Measurements from ENCODE around the gene PURA. TPM values are rescaled to one million over a fixed set of nuclear protein-coding genes. Genes with fewer than 3 reads are reported as not detected.

Gene PURA
- total RNA-seq, 5 donors from 2014 or later (not counting 1 experiment from before 2014, with no cell fraction given) = 10.8 to 28.1 (median 25.3) TPM

- DNase-seq (no peak), ATAC-seq (replicated peaks in 1 of 4) (no peak)
- no CpG with 5 or more reads among the region's 1 CpG for WGBS (ENCODE audit: insufficient coverage)
- Histone ChIP-seq H3K36me3 (ENCODE audit: control insufficient read depth in 2 of 2, extremely low read depth in 1 of 2, insufficient read depth in 1 of 2, low read length in 1 of 2) (no peaks in the 10 kb centered on the region), H3K4me1 (ENCODE audit: control insufficient read depth in 1 of 2, extremely low read depth in 1 of 2, insufficient read depth in 2 of 2, low read length in 2 of 2) (peaks cover 26 to 32% of the 10 kb centered on the region in 2 experiments), H3K27me3 (replicated peaks in 1 of 2; ENCODE audit: control insufficient read depth in 2 of 2, extremely low read depth in 1 of 2, insufficient read depth in 2 of 2, low read length in 1 of 2) (peaks cover 3 to 8% of the 10 kb centered on the region in 2 experiments), H3K27ac (ENCODE audit: low read length) (peak overlapping the region; percentile 78), H3K4me3 (ENCODE audit: control insufficient read depth in 1 of 2, extremely low read depth in 1 of 2, low read length in 1 of 2) (peak overlapping the region; percentile 80 to 83), H3K9me3 (no peaks in the 10 kb centered on the region)
- Mint-ChIP-seq H3K4me3 (peak overlapping the region; percentile 90 to 93 (median 90)), H3K4me1 (peaks cover 62 to 70% (median 70%) of the 10 kb centered on the region in 3 donors), H3K27me3 (peaks cover 3 to 4% of the 10 kb centered on the region in 2 donors), H3K9me3 (no peaks in the 10 kb centered on the region), H3K27ac (peak overlapping the region; percentile 88 to 93), H3K36me3 (no peaks in the 10 kb centered on the region)
- POLR2A ChIA-PET = interaction anchor here (0.7 to 0.9 kb wide), 5 partner anchors 8 to 1540 kb away, joined by 3 to 6 read pairs (median 4); partner anchors contain the start of gene HSPA9 (in 1 of the 2)
- CTCF ChIA-PET = interaction anchor here in 1 of 2 donors (0.7 to 1.4 kb wide), 5 partner anchors 8 to 818 kb away, joined by 3 to 5 read pairs (median 3); no protein-coding TSS in a partner anchor
Observed at GRCh38 chr5:140115186-140115500, 1.2 kb downstream of the PURA start.

GRCh38 chr5:140116716-140117115 lies 2.8 kb downstream of the PURA start:
- H3K27me3 ChIP-seq (replicated peaks in 1 of 2; ENCODE audit: control insufficient read depth in 2 of 2, extremely low read depth in 1 of 2, insufficient read depth in 2 of 2, low read length in 1 of 2) = peaks cover 0 to 3% of the 10 kb centered on the region in 2 experiments
- no peaks in the 10 kb centered on the region for H3K9me3 Mint-ChIP-seq
- H3K4me1 Mint-ChIP-seq = peaks cover 58 to 67% (median 67%) of the 10 kb centered on the region in 3 donors
- H3K9me3 ChIP-seq = no peaks in the 10 kb centered on the region
- WGBS (ENCODE audit: insufficient coverage) = no CpG with 5 or more reads among the region's 2 CpGs
- no peak overlapping the region for H3K27ac ChIP-seq (ENCODE audit: low read length)
- no peaks in the 10 kb centered on the region for H3K36me3 Mint-ChIP-seq
- H3K4me3 ChIP-seq (ENCODE audit: control insufficient read depth in 1 of 2, extremely low read depth in 1 of 2, low read length in 1 of 2) = no peak overlapping the region
- peaks cover 26 to 28% of the 10 kb centered on the region in 2 experiments for H3K4me1 ChIP-seq (ENCODE audit: control insufficient read depth in 1 of 2, extremely low read depth in 1 of 2, insufficient read depth in 2 of 2, low read length in 2 of 2)
- CTCF ChIA-PET = interaction anchor here (0.6 to 2.9 kb wide), 6 partner anchors 15 to 926 kb away, joined by 3 to 16 read pairs (median 4); no protein-coding TSS in a partner anchor
- peak overlapping the region in 1 of 2 donors; percentile 20 for H3K27ac Mint-ChIP-seq
- no peaks in the 10 kb centered on the region for H3K27me3 Mint-ChIP-seq
- peak overlapping the region; percentile 17 to 38 (median 28) for H3K4me3 Mint-ChIP-seq
- DNase-seq (peak in 1 of 35 experiments; percentile 29), ATAC-seq (replicated peaks in 1 of 4) (no peak)
- H3K36me3 ChIP-seq (ENCODE audit: control insufficient read depth in 2 of 2, extremely low read depth in 1 of 2, insufficient read depth in 1 of 2, low read length in 1 of 2) = no peaks in the 10 kb centered on the region
- POLR2A ChIA-PET = interaction anchor here in 1 of 2 donors (0.6 kb wide), 1 partner anchor 70 kb away, joined by 4 read pairs; no protein-coding TSS in a partner anchor

GRCh38 chr5:140117523-140117922 lies 3.6 kb downstream of the PURA start:
- Histone ChIP-seq H3K9me3 (no peaks in the 10 kb centered on the region), H3K27ac (ENCODE audit: low read length) (no peak overlapping the region), H3K36me3 (ENCODE audit: control insufficient read depth in 2 of 2, extremely low read depth in 1 of 2, insufficient read depth in 1 of 2, low read length in 1 of 2) (no peaks in the 10 kb centered on the region), H3K4me1 (ENCODE audit: control insufficient read depth in 1 of 2, extremely low read depth in 1 of 2, insufficient read depth in 2 of 2, low read length in 2 of 2) (peaks cover 19 to 24% of the 10 kb centered on the region in 2 experiments), H3K4me3 (ENCODE audit: control insufficient read depth in 1 of 2, extremely low read depth in 1 of 2, low read length in 1 of 2) (no peak overlapping the region), H3K27me3 (replicated peaks in 1 of 2; ENCODE audit: control insufficient read depth in 2 of 2, extremely low read depth in 1 of 2, insufficient read depth in 2 of 2, low read length in 1 of 2) (no peaks in the 10 kb centered on the region)
- Mint-ChIP-seq H3K4me3 (peak overlapping the region in 1 of 3 donors; percentile 17), H3K27me3 (no peaks in the 10 kb centered on the region), H3K27ac (peak overlapping the region; percentile 25 to 37), H3K9me3 (no peaks in the 10 kb centered on the region), H3K36me3 (no peaks in the 10 kb centered on the region), H3K4me1 (peaks cover 58 to 67% (median 64%) of the 10 kb centered on the region in 3 donors)
- WGBS (ENCODE audit: insufficient coverage) = no CpG with 5 or more reads among the region's 3 CpGs
- CTCF ChIA-PET = interaction anchor here (0.5 to 2.9 kb wide), 5 partner anchors 19 to 927 kb away, joined by 3 to 16 read pairs (median 3); no protein-coding TSS in a partner anchor
- POLR2A ChIA-PET = interaction anchor here in 1 of 2 donors (0.6 kb wide), 1 partner anchor 71 kb away, joined by 4 read pairs; no protein-coding TSS in a partner anchor
- no peak for ATAC-seq (replicated peaks in 1 of 4)
- DNase-seq = no peak

- Histone ChIP-seq H3K4me1 (ENCODE audit: control insufficient read depth in 1 of 2, extremely low read depth in 1 of 2, insufficient read depth in 2 of 2, low read length in 2 of 2) (peaks cover 10 to 21% of the 10 kb centered on the region in 2 experiments), H3K27ac (ENCODE audit: low read length) (no peak overlapping the region), H3K4me3 (ENCODE audit: control insufficient read depth in 1 of 2, extremely low read depth in 1 of 2, low read length in 1 of 2) (no peak overlapping the region), H3K36me3 (ENCODE audit: control insufficient read depth in 2 of 2, extremely low read depth in 1 of 2, insufficient read depth in 1 of 2, low read length in 1 of 2) (no peaks in the 10 kb centered on the region), H3K9me3 (no peaks in the 10 kb centered on the region), H3K27me3 (replicated peaks in 1 of 2; ENCODE audit: control insufficient read depth in 2 of 2, extremely low read depth in 1 of 2, insufficient read depth in 2 of 2, low read length in 1 of 2) (no peaks in the 10 kb centered on the region)
- Mint-ChIP-seq H3K4me1 (peaks cover 57 to 62% (median 62%) of the 10 kb centered on the region in 3 donors), H3K9me3 (no peaks in the 10 kb centered on the region), H3K27ac (peak overlapping the region in 1 of 2 donors; percentile 47), H3K4me3 (peak overlapping the region in 1 of 3 donors; percentile 44), H3K27me3 (no peaks in the 10 kb centered on the region), H3K36me3 (no peaks in the 10 kb centered on the region)
- ChIA-PET CTCF (interaction anchor here (0.6 to 2.9 kb wide), 10 partner anchors 9 to 1539 kb away, joined by 3 to 16 read pairs (median 6); partner anchors contain the start of gene ZMAT2 (in 1 of the 2)), POLR2A (interaction anchor here in 1 of 2 donors (0.6 to 1.1 kb wide), 3 partner anchors 11 to 1546 kb away, joined by 3 to 7 read pairs (median 5); no protein-coding TSS in a partner anchor)
- WGBS (ENCODE audit: insufficient coverage) = 100% methylated on average over 1 of the region's 3 CpGs
- ATAC-seq (replicated peaks in 1 of 4) = no peak
- DNase-seq = peak in 1 of 35 experiments; percentile 31
Observed at GRCh38 chr5:140118302-140118936, 4.5 kb downstream of the PURA start.

- POLR2A ChIA-PET = no interaction called here
- Mint-ChIP-seq H3K9me3 (no peaks in the 10 kb centered on the region), H3K4me3 (no peak within 1 kb of the TSS)
Observed at GRCh38 chr5:140125637-140126036, 11.7 kb downstream of the PURA start, which contains the start of gene IGIP. Gene IGIP (plus strand): TSS chr5:140125937. CDS start chr5:140128477, 2,540 bp downstream.

GRCh38 chr5:140126315-140127012 lies 12.6 kb downstream of the PURA start:
- POLR2A ChIA-PET = no interaction called here
- no peaks in the 10 kb centered on the region for H3K36me3 ChIP-seq (ENCODE audit: control insufficient read depth in 2 of 2, extremely low read depth in 1 of 2, insufficient read depth in 1 of 2, low read length in 1 of 2)
- H3K4me3 ChIP-seq (ENCODE audit: control insufficient read depth in 1 of 2, extremely low read depth in 1 of 2, low read length in 1 of 2) = no peak overlapping the region
- H3K27ac ChIP-seq (ENCODE audit: low read length) = no peak overlapping the region
- H3K9me3 Mint-ChIP-seq = no peaks in the 10 kb centered on the region
- 100% methylated on average over 2 of the region's 6 CpGs for WGBS (ENCODE audit: insufficient coverage)
- no peaks in the 10 kb centered on the region for H3K9me3 ChIP-seq
- no peaks in the 10 kb centered on the region for H3K27me3 ChIP-seq (replicated peaks in 1 of 2; ENCODE audit: control insufficient read depth in 2 of 2, extremely low read depth in 1 of 2, insufficient read depth in 2 of 2, low read length in 1 of 2)
- CTCF ChIA-PET = interaction anchor here in 1 of 2 donors (1.0 kb wide), 1 partner anchor 11 kb away, joined by 3 read pairs; no protein-coding TSS in a partner anchor
- H3K4me3 Mint-ChIP-seq = no peak overlapping the region
- H3K4me1 Mint-ChIP-seq = peaks cover 34 to 57% (median 47%) of the 10 kb centered on the region in 3 donors
- no peak for DNase-seq
- H3K4me1 ChIP-seq (ENCODE audit: control insufficient read depth in 1 of 2, extremely low read depth in 1 of 2, insufficient read depth in 2 of 2, low read length in 2 of 2) = peaks cover 3% of the 10 kb centered on the region in 2 experiments
- no peaks in the 10 kb centered on the region for H3K36me3 Mint-ChIP-seq
- ATAC-seq (replicated peaks in 1 of 4) = no peak
- H3K27me3 Mint-ChIP-seq = no peaks in the 10 kb centered on the region
- H3K27ac Mint-ChIP-seq = no peak overlapping the region

More at GRCh38 chr5:140125637-140126036, 11.7 kb downstream of the PURA start, which contains the start of gene IGIP:
- CTCF ChIA-PET = interaction anchor here in 1 of 2 donors (1.0 kb wide), 1 partner anchor 12 kb away, joined by 3 read pairs; no protein-coding TSS in a partner anchor
- Mint-ChIP-seq H3K4me1 (peaks cover 32 to 54% (median 44%) of the 10 kb centered on the region in 3 donors), H3K27ac (no peak within 1 kb of the TSS), H3K36me3 (no peaks in the 10 kb centered on the region), H3K27me3 (no peaks in the 10 kb centered on the region)
- no peak for ATAC-seq (replicated peaks in 1 of 4)
- H3K4me3 ChIP-seq (ENCODE audit: control insufficient read depth in 1 of 2, extremely low read depth in 1 of 2, low read length in 1 of 2) = no peak within 1 kb of the TSS
- no peak for DNase-seq
- H3K27me3 ChIP-seq (replicated peaks in 1 of 2; ENCODE audit: control insufficient read depth in 2 of 2, extremely low read depth in 1 of 2, insufficient read depth in 2 of 2, low read length in 1 of 2) = no peaks in the 10 kb centered on the region
- H3K27ac ChIP-seq (ENCODE audit: low read length) = no peak within 1 kb of the TSS
- H3K36me3 ChIP-seq (ENCODE audit: control insufficient read depth in 2 of 2, extremely low read depth in 1 of 2, insufficient read depth in 1 of 2, low read length in 1 of 2) = no peaks in the 10 kb centered on the region
- H3K9me3 ChIP-seq = no peaks in the 10 kb centered on the region
- WGBS (ENCODE audit: insufficient coverage) = no CpG with 5 or more reads among the region's 4 CpGs
- H3K4me1 ChIP-seq (ENCODE audit: control insufficient read depth in 1 of 2, extremely low read depth in 1 of 2, insufficient read depth in 2 of 2, low read length in 2 of 2) = no peaks in the 10 kb centered on the region

Measured in T-cell (primary cell).